22Rv1 (cell line): ENCODE results near the gene IFT22.
A peak's percentile ranks its signal among the peaks of the same experiment; 100 is the strongest.

ENCODE experiments used
- H3K27ac ChIP-seq: fragments of 450-650 bp; 2 replicates; pipeline ENCODE4 v1.5.1; 2017
- ZFX ChIP-seq: fragments of 450-650 bp; IDR thresholded peaks from 2 replicates; pipeline ENCODE4 v1.6.1; 2017; ENCODE audit warnings: antibody characterized with exemption, borderline replicate concordance
- TF ChIP-seq, protein P1 (sequence below): fragments of 450-650 bp; IDR thresholded peaks from 2 replicates; pipeline ENCODE4 v1.5.1; 2017; ENCODE audit warnings: mild to moderate bottlenecking

The IFT22 gene

DNA sequence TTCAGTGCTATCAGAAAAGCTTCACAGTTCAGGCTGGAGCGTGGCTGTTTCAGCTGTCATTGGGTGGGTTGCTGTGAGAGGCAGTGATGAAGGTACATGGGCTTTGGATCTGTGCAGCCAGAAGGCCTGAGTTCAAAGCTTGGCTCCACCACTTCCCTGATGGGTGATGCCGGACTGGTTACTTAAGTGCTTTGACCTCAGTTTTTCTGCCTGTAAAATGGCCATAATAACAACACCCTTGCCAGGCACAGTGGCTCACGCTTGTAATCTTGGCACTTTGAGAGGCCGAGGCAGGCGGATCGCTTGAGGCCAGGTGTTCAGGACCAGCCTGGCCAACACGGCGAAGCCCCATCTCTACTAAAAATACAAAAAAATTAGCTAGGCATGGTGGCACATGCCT lies 10.4 kb upstream of the IFT22 start:
- TF ChIP-seq, protein P1, sequence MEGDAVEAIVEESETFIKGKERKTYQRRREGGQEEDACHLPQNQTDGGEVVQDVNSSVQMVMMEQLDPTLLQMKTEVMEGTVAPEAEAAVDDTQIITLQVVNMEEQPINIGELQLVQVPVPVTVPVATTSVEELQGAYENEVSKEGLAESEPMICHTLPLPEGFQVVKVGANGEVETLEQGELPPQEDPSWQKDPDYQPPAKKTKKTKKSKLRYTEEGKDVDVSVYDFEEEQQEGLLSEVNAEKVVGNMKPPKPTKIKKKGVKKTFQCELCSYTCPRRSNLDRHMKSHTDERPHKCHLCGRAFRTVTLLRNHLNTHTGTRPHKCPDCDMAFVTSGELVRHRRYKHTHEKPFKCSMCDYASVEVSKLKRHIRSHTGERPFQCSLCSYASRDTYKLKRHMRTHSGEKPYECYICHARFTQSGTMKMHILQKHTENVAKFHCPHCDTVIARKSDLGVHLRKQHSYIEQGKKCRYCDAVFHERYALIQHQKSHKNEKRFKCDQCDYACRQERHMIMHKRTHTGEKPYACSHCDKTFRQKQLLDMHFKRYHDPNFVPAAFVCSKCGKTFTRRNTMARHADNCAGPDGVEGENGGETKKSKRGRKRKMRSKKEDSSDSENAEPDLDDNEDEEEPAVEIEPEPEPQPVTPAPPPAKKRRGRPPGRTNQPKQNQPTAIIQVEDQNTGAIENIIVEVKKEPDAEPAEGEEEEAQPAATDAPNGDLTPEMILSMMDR, result no peak
- TF ChIP-seq ZFX, result no peak
- no peak overlapping the region for H3K27ac ChIP-seq

DNA sequence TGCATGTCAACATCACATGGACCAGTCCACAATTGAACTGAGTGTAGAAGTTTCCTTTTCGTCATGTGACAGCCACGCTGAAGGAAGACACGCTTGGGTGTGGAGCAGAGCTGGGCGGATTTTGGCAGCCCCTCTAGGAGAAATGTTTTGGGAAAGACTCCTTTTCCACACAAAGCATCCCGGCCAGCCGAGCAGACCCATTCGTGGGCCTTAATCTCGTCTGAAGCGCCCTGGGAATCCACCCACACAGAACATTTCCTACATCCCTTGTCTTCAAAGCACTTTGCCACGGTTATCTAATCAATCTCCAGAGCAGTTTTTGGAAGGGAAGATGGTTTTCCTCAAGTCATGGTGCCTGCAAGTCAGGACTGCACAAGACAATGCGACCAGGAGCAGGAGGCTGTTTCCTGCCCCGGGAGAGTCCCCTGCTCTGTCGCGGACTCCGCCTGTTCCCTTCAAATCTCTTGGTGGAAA lies 8.4 kb upstream of the IFT22 start:
- TF ChIP-seq, protein P1, result no peak
- no peak overlapping the region for H3K27ac ChIP-seq

DNA sequence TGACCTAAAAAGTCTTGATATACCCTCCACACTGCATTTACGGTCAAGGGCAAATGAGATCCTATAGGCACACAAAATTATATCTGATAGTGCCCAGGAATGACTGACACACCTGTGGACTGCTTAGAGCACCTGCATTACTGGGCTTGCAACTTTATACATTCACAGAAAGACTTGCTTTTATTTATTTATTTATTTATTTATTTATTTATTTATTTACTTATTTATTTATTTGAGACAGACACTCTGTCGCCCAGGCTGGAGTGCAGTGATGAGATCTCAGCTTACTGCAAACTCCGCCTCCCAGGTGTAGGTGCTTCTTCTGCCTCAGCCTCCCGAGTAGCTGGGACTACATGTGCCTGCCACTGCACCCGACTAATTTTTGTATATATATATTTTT lies 6.5 kb upstream of the IFT22 start:
- H3K27ac ChIP-seq, result no peak overlapping the region
- TF ChIP-seq ZFX, result no peak
- TF ChIP-seq, protein P1, result no peak

DNA sequence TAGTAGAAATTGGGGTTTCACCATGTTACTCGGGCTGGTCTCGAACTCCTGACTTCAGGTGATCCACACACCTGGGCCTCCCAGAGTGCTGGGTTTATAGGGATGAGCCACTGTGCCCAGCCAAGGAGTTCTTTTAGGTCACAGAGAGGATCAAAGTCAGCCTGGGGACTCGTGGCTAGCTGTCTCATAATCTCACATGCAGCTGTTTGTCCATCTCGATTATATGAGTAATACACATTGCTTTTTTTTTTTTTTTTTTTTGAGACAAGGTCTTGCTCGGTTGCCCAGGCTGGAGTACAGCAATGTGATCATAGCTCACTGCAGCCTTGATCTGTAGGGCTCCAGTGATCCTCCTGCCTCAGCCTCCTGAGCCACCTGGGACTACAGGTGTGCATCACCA lies 2.2 kb downstream of the IFT22 start:
- H3K27ac ChIP-seq, result no peak overlapping the region

DNA sequence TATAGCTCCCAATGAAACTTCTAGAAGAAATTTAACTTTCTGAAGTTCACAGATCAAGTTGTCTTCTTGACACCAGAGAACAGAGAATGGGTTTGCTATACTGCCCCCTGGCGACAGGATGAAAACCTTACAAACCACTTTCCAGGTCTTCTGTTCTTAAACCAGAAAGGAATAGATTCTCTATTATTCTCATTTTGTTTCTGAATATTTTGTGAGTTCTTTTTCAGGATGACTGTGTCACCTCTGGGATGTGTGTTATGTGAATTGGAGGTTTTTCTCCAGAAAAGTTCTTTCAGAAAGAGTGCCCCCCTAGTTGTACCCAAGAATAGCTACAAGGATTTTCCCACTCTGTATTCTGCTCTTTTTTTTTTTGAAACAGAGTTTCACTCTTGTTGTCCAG lies 6.3 kb downstream of the IFT22 start:
- no peak for TF ChIP-seq ZFX
- TF ChIP-seq, protein P1, result peak; percentile 97
- H3K27ac ChIP-seq, result no peak overlapping the region

More for the DNA sequence above, 2.2 kb downstream of the IFT22 start:
- TF ChIP-seq, protein P1, result no peak
- no peak for TF ChIP-seq ZFX

DNA sequence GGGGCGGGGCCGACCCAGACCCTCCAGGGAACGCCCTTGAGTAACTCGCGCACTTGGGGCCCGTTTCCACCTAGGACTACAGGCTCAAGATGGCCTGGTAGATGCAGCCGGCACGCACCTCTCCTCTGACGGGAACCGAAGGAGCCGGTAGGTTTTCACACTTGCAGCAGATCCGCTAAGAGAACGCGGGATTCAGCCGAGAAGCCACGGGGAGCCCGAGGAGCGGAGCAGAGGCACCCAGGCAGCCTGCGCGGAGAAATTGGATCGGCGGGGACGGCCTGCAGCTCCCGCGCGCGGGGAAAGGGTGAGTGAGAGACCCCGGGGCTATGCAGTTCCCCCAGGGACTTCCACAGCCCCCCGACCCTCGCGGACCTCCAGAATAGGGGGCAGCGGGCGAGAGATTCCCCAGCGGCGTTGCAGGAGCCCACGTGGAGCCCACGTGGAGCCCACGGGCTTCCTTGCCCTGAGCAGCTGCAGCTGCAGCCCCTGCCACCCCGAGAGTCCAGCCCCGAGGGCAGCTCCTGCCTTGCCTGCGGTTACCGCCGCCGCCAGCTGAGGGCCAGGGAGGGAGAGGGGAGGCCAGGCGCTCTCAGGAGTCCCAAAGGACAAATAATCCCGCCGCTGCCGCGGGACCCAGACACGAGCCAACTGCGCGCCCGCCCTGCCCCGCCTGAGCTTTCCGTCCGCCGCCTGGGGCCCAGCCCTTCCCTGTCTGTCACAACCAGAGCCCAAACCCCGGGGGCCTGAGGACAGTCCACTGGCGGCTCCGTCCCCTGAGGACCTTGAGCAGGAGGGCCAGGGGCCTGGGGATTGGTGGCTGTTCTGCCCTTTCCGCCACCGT lies 13.1 kb downstream of the IFT22 start:
- TF ChIP-seq, protein P1, result peak; percentile 10; the same call in 1 of the 2 replicates
- no peak for TF ChIP-seq ZFX
- 0 out of 2 replicates have a peak overlapping the region, but pooled peaks have one; percentile 10 for H3K27ac ChIP-seq

DNA sequence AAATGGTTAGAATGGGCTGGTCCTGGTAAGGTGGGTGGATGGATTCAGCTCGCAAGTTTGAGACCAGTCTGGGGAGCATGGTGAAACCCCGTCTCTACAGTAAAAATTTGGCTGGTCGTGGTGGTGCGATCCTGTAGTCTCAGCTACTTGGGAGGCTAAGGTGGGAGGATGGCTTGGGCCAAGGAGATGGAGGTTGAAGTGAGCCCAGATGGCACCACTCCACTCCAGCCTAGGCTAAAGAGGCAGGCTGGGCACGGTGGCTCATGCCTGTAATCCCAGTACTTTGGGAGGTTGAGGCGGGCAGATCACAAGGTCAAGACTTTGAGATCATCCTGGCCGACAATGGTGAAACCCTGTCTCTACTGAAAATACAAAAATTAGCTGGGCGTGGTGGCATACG lies 15.3 kb downstream of the IFT22 start:
- no peak for TF ChIP-seq ZFX
- TF ChIP-seq, protein P1, result no peak
- H3K27ac ChIP-seq, result no peak overlapping the region
